Kidney (tissue), 14 donors: ENCODE measurements around the gene ALDH18A1. TPM values are rescaled to one million over a fixed set of nuclear protein-coding genes. Genes with fewer than 3 reads are reported as not detected.

Experiments used
- DNase-seq, 5 donors: peaks; one replicate each; pipeline ENCODE4 v3.0.0-alpha.2; 2013 to 2020
- FAIRE-seq: peaks from 2 replicates; lab custom pipeline; 2012; peaks lifted over from hg19 to GRCh38; lab: Jason Lieb, UNC
- H3K27ac ChIP-seq, 2 donors: one replicate each; pipeline ENCODE4 v1.7.0; 2013; ENCODE audit warnings: low read depth in 2 of 2, low read length in 2 of 2, inconsistent platforms in 1 of 2
- H3K27me3 ChIP-seq: one replicate; pipeline ENCODE4 v1.7.1; 2013; ENCODE audit warnings: low read length, inconsistent platforms; ENCODE audit not compliant: control insufficient read depth, insufficient read depth
- H3K36me3 ChIP-seq, 3 donors: one replicate each; pipeline versions ENCODE4 v1.7.0 to v1.7.1; 2013; ENCODE audit warnings: low read length in 3 of 3, control low read depth in 1 of 3, inconsistent platforms in 1 of 3; ENCODE audit not compliant: insufficient read depth in 3 of 3, control insufficient read depth in 2 of 3
- H3K4me1 ChIP-seq, 3 donors: one replicate each; pipeline versions ENCODE4 v1.7.0 to v1.7.1; 2013; ENCODE audit warnings: low read length in 3 of 3, inconsistent platforms in 1 of 3, low read depth in 1 of 3; ENCODE audit not compliant: control insufficient read depth in 2 of 3, insufficient read depth in 2 of 3
- H3K4me3 ChIP-seq, 3 donors: one replicate each; pipeline versions ENCODE4 v1.7.0 to v1.8.1; 2013; ENCODE audit warnings: low read length in 3 of 3, control low read depth in 1 of 3, inconsistent platforms in 1 of 3
- H3K9ac ChIP-seq, 3 donors: one replicate each; pipeline versions ENCODE4 v1.7.0 to v1.7.1; 2013; ENCODE audit warnings: low read length in 3 of 3, control low read depth in 1 of 3, inconsistent platforms in 1 of 3
- H3K9me3 ChIP-seq, 3 donors: one replicate each; pipeline versions ENCODE4 v1.7.0 to v1.7.1; 2013; ENCODE audit warnings: low read length in 3 of 3, control low read depth in 1 of 3, inconsistent platforms in 1 of 3; ENCODE audit not compliant: control insufficient read depth in 2 of 3, insufficient read depth in 1 of 3
- intact Hi-C: fragments of 100-400 bp; cut with DNase I; formaldehyde crosslinking; loops from one replicate; pipeline ENCODE4 v1.11.1; 2022
- polyA plus RNA-seq: library from polyadenylated mRNA; stranded (reverse); fragments of 350-450 nt; fragmentation: Illumina TruSeq; extraction: RNeasy Lipid Tissue Mini Kit (QIAGEN cat#74804); gene quantifications from one replicate; pipeline ENCODE4 v1.2.3, GENCODE V29; 2014; ENCODE audit warnings: low read depth, low replicate concordance; ENCODE audit not compliant: insufficient read depth
- total RNA-seq: library from RNA; stranded (reverse); fragmentation: NEBNext Ultra II Directional; extraction: Animal tissue kit (Norgen Biotek cat#: 25700); gene quantifications from one replicate; pipeline ENCODE4 v1.2.1, GENCODE V29; 2021
- TF ChIP-seq, protein P1 (sequence below): IDR thresholded peaks from 3 replicates; pipeline ENCODE4 v1.5.1; 2012; ENCODE audit warnings: mild to moderate bottlenecking, moderate library complexity, borderline replicate concordance; ENCODE audit not compliant: insufficient read depth; ENCODE audit errors: extremely low read depth
- donor health status: control.
- donor health status: control.
- donor health status: control.
- donor health status: control.
- donor health status: control.
- donor health status: DM: yes; HTN: yes; CAD: no.
- donor health status: Normal renal cell carcinoma (clear cell type).

The ALDH18A1 gene
- total and polyA plus RNA-seq, 2 donors from 2014 or later = 23.6 to 72.0 TPM

DNA sequence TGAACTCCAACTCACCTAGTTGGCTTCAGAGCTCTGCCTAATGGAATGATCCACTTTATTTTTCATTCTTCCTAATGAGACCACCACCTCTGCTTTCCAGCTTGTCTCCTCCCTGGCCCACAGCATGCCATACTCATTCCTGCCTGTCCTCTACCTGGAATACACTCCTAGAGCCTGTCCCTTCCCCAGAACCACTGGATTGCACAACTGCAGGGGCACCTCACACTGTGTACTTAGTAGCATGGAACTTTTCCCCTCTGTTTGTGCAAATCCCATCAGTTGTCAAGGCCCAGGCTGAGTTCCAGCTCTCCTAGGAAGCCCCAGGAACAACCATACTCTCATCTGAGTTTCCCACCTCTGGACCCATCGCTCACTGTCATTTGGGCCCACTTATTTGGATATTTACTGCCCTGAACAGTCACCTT is 15.6 kb downstream of the ALDH18A1 start:
- peaks cover 3 to 34% (median 10%) of the 10 kb centered on the region in 3 donors for H3K36me3 ChIP-seq
- H3K27me3 ChIP-seq = no peaks in the 10 kb centered on the region
- TF ChIP-seq, protein P1, sequence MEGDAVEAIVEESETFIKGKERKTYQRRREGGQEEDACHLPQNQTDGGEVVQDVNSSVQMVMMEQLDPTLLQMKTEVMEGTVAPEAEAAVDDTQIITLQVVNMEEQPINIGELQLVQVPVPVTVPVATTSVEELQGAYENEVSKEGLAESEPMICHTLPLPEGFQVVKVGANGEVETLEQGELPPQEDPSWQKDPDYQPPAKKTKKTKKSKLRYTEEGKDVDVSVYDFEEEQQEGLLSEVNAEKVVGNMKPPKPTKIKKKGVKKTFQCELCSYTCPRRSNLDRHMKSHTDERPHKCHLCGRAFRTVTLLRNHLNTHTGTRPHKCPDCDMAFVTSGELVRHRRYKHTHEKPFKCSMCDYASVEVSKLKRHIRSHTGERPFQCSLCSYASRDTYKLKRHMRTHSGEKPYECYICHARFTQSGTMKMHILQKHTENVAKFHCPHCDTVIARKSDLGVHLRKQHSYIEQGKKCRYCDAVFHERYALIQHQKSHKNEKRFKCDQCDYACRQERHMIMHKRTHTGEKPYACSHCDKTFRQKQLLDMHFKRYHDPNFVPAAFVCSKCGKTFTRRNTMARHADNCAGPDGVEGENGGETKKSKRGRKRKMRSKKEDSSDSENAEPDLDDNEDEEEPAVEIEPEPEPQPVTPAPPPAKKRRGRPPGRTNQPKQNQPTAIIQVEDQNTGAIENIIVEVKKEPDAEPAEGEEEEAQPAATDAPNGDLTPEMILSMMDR = no peak
- H3K4me3 ChIP-seq = no peak overlapping the region
- no peak overlapping the region for H3K9ac ChIP-seq
- intact Hi-C loops = no loop called here
- no peak overlapping the region for H3K27ac ChIP-seq
- no peaks in the 10 kb centered on the region for H3K9me3 ChIP-seq
- no peak for DNase-seq
- FAIRE-seq = no peak
- H3K4me1 ChIP-seq = no peaks in the 10 kb centered on the region

DNA sequence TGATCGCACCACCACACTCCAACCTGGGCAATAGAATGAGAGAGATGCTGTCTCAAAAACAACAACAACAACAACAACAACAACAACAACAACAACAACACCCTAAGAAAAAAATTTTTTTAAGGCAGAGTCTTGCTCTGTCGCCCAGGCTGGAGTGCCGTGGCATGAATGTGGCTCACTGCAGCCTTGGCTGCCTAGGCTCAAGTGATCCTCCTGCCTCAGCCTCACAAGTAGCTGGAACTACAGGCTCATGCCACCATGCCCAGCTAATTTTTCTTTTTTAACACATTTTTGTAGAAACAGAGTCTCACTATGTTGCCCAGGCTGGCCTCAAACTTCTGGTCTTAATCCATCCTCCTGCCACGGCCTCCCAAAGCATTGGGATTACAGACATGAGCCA is 18.6 kb downstream of the ALDH18A1 start:
- FAIRE-seq = no peak
- TF ChIP-seq, protein P1 = no peak
- no peak overlapping the region for H3K27ac ChIP-seq
- no peaks in the 10 kb centered on the region for H3K27me3 ChIP-seq
- DNase-seq = no peak
- H3K9me3 ChIP-seq = no peaks in the 10 kb centered on the region
- no peaks in the 10 kb centered on the region for H3K4me1 ChIP-seq
- intact Hi-C loops = no loop called here
- H3K9ac ChIP-seq = no peak overlapping the region
- no peak overlapping the region for H3K4me3 ChIP-seq
- H3K36me3 ChIP-seq = peaks cover 6 to 38% (median 18%) of the 10 kb centered on the region in 3 donors

DNA sequence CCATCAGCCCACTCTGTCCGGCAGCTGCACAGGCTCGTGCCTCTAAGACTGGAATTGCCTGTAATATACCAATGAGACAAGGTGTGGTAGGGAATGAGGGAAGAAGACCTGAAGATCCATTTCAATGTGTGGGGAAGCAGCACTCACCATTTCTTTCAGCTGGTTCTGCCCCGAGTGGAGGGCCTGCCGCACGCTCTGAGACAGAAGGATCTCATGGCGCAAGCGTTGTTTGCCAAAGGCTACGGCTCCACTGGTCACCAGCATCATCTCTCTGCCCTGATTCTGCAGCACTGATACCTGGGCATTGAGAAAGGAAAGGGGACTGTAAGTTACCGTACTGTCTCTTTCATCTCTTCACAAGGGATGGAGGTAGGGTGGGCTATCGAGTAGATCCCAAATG is 19.4 kb downstream of the ALDH18A1 start:
- H3K36me3 ChIP-seq = peaks cover 6 to 35% (median 15%) of the 10 kb centered on the region in 3 donors
- intact Hi-C loops = no loop called here
- no peaks in the 10 kb centered on the region for H3K4me1 ChIP-seq
- DNase-seq (no peak), FAIRE-seq (no peak)
- no peak overlapping the region for H3K9ac ChIP-seq
- H3K4me3 ChIP-seq = no peak overlapping the region
- H3K27me3 ChIP-seq = no peaks in the 10 kb centered on the region
- H3K27ac ChIP-seq = no peak overlapping the region
- TF ChIP-seq, protein P1 = no peak
- H3K9me3 ChIP-seq = no peaks in the 10 kb centered on the region

DNA sequence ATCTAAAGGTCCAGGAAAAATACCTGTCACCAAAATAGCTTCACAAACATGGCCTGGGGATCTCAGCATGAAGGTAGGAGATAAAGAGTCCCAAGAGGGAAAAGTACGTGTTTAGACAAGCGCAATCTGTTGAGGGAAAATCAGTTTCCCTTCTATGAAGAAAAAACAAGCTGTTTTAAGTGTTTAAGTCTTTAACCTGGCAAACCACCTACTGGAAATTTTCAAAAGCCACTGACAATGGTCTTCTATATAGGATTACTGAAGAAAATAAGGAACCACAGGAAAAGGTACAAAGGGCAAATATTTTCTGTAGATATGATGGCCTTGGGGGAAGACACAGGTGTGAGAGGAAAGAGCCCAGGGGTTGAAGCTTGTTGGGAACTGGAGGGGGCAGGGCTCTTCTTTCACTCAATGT is 21.2 kb downstream of the ALDH18A1 start:
- no peaks in the 10 kb centered on the region for H3K27me3 ChIP-seq
- TF ChIP-seq, protein P1 = no peak
- no peaks in the 10 kb centered on the region for H3K4me1 ChIP-seq
- no peak overlapping the region for H3K9ac ChIP-seq
- peaks cover 11 to 27% (median 17%) of the 10 kb centered on the region in 3 donors for H3K36me3 ChIP-seq
- no peaks in the 10 kb centered on the region for H3K9me3 ChIP-seq
- DNase-seq (no peak), FAIRE-seq (no peak)
- intact Hi-C loops = no loop called here
- no peak overlapping the region for H3K4me3 ChIP-seq
- H3K27ac ChIP-seq = no peak overlapping the region
